ENCODE results near the gene DCUN1D2. TPM values are rescaled to one million over a fixed set of nuclear protein-coding genes. Genes with fewer than 3 reads are reported as not detected.

DCUN1D2 gene
- total RNA-seq, 1 experiment from 2014 or later: 11.6 TPM

GRCh38 chr13:113477724-113478123 lies 12.8 kb downstream of the DCUN1D2 start:
- Histone ChIP-seq H4K20me1 (ENCODE audit: low read length) (no peaks in the 10 kb centered on the region), H3K9ac (ENCODE audit: low read length) (no peak overlapping the region), H3K27me3 (ENCODE audit: low read length) (no peaks in the 10 kb centered on the region), H3K9me3 (ENCODE audit: low read length) (no peaks in the 10 kb centered on the region), H3K4me3 (ENCODE audit: low read length) (no peak overlapping the region), H3K4me1 (ENCODE audit: insufficient read depth, low read length) (no peaks in the 10 kb centered on the region), H2AFZ (ENCODE audit: low read length) (no peak overlapping the region), H3K79me2 (ENCODE audit: low read length) (peaks cover 6% of the 10 kb centered on the region; the same call in 1 of the 2 replicates), H3K4me2 (ENCODE audit: low read length) (no peak overlapping the region), H3K9me2 (replicated peaks; ENCODE audit: low read length) (no peaks in the 10 kb centered on the region), H3K36me3 (ENCODE audit: low read depth, low read length) (no peaks in the 10 kb centered on the region; the same call in 1 of the 2 replicates), H3F3A (ENCODE audit: low read length, unreplicated experiment) (no peaks in the 10 kb centered on the region), H3K27ac (ENCODE audit: low read length) (no peak overlapping the region)
- DNase-seq (no peak), ATAC-seq (no peak)
- TF ChIP-seq EZH2phosphoT487 (IDR thresholded peaks at IDR 0.05; ENCODE audit: borderline replicate concordance, low read length) (no peak), CTCF (conservative IDR thresholded peaks at IDR 0.05; ENCODE audit: low read depth, low read length) (no peak), EZH2 (IDR thresholded peaks at IDR 0.05; ENCODE audit: low read length, unreplicated experiment) (no peak)
- no TSS peak for BruUV-seq (replicated peaks)
- intact Hi-C loops (cut with micrococcal nuclease): no loop called here
- POLR2A ChIA-PET (ENCODE audit: unreplicated experiment): no interaction called here
- CTCF ChIA-PET: interaction anchor here (0.6 kb wide), 1 partner anchor 378 kb away, joined by 4 read pairs; no protein-coding TSS in a partner anchor

DNA sequence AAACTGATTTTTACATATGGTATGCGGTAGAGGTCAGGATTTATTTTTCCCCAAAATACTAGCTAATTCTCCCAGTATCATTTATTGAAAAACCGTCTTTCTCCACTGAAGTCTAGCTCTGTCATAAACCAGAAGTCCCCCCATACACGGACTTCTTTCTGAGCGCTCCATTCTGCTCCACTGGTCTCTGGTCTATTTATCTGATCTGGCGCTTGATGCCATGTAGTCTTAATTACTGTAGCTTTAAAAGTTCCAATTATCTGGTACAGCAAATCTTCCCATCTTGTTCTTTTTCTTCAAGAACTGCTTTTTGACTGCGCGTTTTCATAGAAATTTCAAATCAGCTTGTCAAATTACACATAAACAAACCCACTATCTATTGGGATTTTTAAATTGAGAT lies 13.7 kb downstream of the DCUN1D2 start:
- no peaks in the 10 kb centered on the region for H3K9me2 ChIP-seq (replicated peaks; ENCODE audit: low read length)
- intact Hi-C loops (cut with micrococcal nuclease): no loop called here
- H3K9ac ChIP-seq (ENCODE audit: low read length): no peak overlapping the region
- ChIA-PET POLR2A (ENCODE audit: unreplicated experiment) (no interaction called here), CTCF (no interaction called here)
- H3K4me1 ChIP-seq (ENCODE audit: insufficient read depth, low read length): no peaks in the 10 kb centered on the region
- no peak overlapping the region for H3K27ac ChIP-seq (ENCODE audit: low read length)
- no peak for TF ChIP-seq CTCF (conservative IDR thresholded peaks at IDR 0.05; ENCODE audit: low read depth, low read length)
- TF ChIP-seq EZH2 (IDR thresholded peaks at IDR 0.05; ENCODE audit: low read length, unreplicated experiment): no peak
- TF ChIP-seq EZH2phosphoT487 (IDR thresholded peaks at IDR 0.05; ENCODE audit: borderline replicate concordance, low read length): no peak
- no peaks in the 10 kb centered on the region for H3F3A ChIP-seq (ENCODE audit: low read length, unreplicated experiment)
- H3K9me3 ChIP-seq (ENCODE audit: low read length): no peaks in the 10 kb centered on the region
- ATAC-seq (no peak), DNase-seq (no peak)
- H3K27me3 ChIP-seq (ENCODE audit: low read length): no peaks in the 10 kb centered on the region
- no peak overlapping the region for H3K4me3 ChIP-seq (ENCODE audit: low read length)
- no peaks in the 10 kb centered on the region for H4K20me1 ChIP-seq (ENCODE audit: low read length)
- no peak overlapping the region for H2AFZ ChIP-seq (ENCODE audit: low read length)
- BruUV-seq (replicated peaks): no TSS peak
- no peak overlapping the region for H3K4me2 ChIP-seq (ENCODE audit: low read length)
- peaks cover 1% of the 10 kb centered on the region; the same call in 1 of the 2 replicates for H3K79me2 ChIP-seq (ENCODE audit: low read length)
- no peaks in the 10 kb centered on the region; the same call in 1 of the 2 replicates for H3K36me3 ChIP-seq (ENCODE audit: low read depth, low read length)

DNA sequence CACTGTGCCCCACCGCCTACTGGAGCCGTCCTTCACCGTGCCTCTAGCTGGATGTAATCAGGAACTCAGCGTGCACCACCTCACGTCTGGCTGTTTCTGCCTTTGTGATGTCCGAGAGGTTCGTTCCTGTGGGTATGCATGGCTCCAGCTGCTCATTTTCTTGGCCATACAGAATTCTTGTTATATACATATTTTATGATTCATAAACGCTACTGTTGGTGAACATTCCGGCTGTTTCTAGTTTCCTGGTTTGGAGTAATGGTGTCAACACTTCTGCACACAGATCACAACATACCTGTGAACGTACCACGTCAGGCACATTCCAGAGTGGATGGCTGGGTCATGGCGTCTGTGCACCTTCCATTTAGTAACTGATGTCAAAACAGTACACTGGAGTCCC lies 14.6 kb downstream of the DCUN1D2 start:
- DNase-seq (no peak), ATAC-seq (no peak)
- no peaks in the 10 kb centered on the region for H3K27me3 ChIP-seq (ENCODE audit: low read length)
- BruUV-seq (replicated peaks): no TSS peak
- H3K9me3 ChIP-seq (ENCODE audit: low read length): no peaks in the 10 kb centered on the region
- TF ChIP-seq EZH2phosphoT487 (IDR thresholded peaks at IDR 0.05; ENCODE audit: borderline replicate concordance, low read length) (no peak), EZH2 (IDR thresholded peaks at IDR 0.05; ENCODE audit: low read length, unreplicated experiment) (no peak), CTCF (conservative IDR thresholded peaks at IDR 0.05; ENCODE audit: low read depth, low read length) (no peak)
- no peaks in the 10 kb centered on the region for H3K9me2 ChIP-seq (replicated peaks; ENCODE audit: low read length)
- H2AFZ ChIP-seq (ENCODE audit: low read length): no peak overlapping the region
- no peaks in the 10 kb centered on the region for H3F3A ChIP-seq (ENCODE audit: low read length, unreplicated experiment)
- POLR2A ChIA-PET (ENCODE audit: unreplicated experiment): no interaction called here
- CTCF ChIA-PET: no interaction called here
- no peaks in the 10 kb centered on the region for H3K4me1 ChIP-seq (ENCODE audit: insufficient read depth, low read length)
- H3K4me3 ChIP-seq (ENCODE audit: low read length): no peak overlapping the region
- no peaks in the 10 kb centered on the region for H3K79me2 ChIP-seq (ENCODE audit: low read length)
- no peaks in the 10 kb centered on the region; the same call in 1 of the 2 replicates for H3K36me3 ChIP-seq (ENCODE audit: low read depth, low read length)
- no peak overlapping the region for H3K27ac ChIP-seq (ENCODE audit: low read length)
- intact Hi-C loops (cut with micrococcal nuclease): no loop called here
- H3K9ac ChIP-seq (ENCODE audit: low read length): no peak overlapping the region
- H3K4me2 ChIP-seq (ENCODE audit: low read length): no peak overlapping the region
- H4K20me1 ChIP-seq (ENCODE audit: low read length): no peaks in the 10 kb centered on the region

Measured in PC-3 (cell line).